HG03135 (cell line): ENCODE data around the gene GLRA2.
"Not testable (repeated sequence)": the region's sequence is repeated elsewhere in the genome, so short reads cannot be mapped to it uniquely, and the experiment has no call there.

Source experiments
- ATAC-seq: cut with Tn5 transposase; IDR thresholded peaks from one replicate; pipeline ENCODE4 v1.9.1; 2021; ENCODE audit warnings: mild to moderate bottlenecking, moderate library complexity; ENCODE audit not compliant: unreplicated experiment

The GLRA2 gene

GRCh38 chrX:14590693-14591424 lies 61.5 kb downstream of the GLRA2 start:
- ATAC-seq = no peak

DNA sequence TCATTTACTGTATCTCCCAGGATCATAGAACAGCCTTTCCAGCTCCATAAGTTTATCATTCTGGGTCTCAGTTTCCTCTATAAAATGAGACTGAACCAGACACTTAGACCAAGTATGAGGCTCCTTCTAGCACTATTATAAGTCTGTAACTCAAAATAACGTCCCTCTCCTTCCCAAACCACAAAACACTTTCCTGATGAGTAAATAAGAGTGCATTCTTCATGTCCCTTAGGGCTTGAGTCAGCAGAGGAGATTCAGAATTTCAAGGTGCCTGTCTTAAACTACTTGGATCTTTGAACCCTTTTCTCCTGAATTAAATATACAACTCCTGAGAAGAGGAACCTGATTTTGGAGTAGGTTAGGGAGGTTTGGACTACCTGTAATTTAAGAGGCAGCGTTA lies 62.6 kb downstream of the GLRA2 start:
- ATAC-seq = no peak

- ATAC-seq = no peak
Measured at GRCh38 chrX:14594521-14594920, 65.2 kb downstream of the GLRA2 start.

- ATAC-seq = no peak
Measured at GRCh38 chrX:14598330-14598729, 69.0 kb downstream of the GLRA2 start.

- no peak for ATAC-seq
Measured at GRCh38 chrX:14607446-14607985, 78.2 kb downstream of the GLRA2 start.

DNA sequence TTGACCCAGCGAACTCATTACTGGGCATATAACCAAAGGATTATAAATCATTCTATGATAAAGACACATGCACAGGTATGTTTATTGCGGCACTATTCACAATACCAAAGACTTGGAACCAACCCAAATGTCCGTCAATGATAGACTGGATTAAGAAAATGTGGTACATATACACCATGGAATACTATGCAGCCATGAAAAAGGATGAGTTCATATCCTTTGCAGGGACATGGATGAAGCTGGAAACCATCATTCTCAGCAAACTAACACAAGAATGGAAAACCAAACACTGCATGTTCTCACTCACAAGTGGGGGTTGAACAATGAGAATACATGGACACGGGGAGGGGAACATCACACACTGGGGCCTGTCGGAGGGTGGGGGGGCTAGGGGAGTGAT lies 83.1 kb downstream of the GLRA2 start:
- ATAC-seq = not testable (repeated sequence)

DNA sequence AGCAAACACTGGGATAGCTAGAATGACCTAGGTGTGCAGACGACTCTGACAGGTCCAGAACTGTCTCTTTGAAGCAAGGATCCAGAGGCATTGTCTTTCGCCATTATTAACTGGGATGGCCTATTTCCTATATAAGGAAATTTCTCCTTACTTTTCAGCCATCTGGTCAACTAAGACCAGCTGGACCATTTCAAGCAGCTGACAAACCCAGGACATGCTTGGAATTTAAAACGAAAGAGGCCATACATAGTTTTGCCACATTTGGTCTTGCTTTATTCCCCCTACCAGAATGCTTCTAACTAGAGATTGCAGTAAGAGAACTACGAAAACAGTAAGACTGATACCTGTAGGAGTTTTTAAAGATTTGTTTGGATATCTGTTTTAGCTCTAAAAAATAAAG lies 87.0 kb downstream of the GLRA2 start:
- no peak for ATAC-seq

DNA sequence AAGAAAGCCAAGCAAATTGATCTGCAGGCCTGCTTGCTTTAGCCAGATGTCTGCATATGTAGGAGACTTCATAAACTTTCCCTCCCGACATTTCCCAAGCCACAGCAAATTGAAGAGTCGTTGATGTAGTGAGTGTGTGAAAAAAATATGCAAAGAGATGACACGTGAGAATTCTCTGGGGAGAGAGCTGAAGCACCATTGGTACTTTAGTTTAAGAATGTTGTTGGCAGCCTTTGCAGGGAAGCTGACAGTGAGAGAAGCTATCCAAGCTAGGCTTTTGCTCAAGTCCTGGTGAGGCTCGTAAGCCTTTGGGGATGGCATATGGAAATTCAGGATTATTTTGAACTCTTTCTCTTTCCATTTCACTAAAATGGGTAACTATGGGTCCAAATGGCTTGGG lies 87.5 kb downstream of the GLRA2 start:
- no peak for ATAC-seq

DNA sequence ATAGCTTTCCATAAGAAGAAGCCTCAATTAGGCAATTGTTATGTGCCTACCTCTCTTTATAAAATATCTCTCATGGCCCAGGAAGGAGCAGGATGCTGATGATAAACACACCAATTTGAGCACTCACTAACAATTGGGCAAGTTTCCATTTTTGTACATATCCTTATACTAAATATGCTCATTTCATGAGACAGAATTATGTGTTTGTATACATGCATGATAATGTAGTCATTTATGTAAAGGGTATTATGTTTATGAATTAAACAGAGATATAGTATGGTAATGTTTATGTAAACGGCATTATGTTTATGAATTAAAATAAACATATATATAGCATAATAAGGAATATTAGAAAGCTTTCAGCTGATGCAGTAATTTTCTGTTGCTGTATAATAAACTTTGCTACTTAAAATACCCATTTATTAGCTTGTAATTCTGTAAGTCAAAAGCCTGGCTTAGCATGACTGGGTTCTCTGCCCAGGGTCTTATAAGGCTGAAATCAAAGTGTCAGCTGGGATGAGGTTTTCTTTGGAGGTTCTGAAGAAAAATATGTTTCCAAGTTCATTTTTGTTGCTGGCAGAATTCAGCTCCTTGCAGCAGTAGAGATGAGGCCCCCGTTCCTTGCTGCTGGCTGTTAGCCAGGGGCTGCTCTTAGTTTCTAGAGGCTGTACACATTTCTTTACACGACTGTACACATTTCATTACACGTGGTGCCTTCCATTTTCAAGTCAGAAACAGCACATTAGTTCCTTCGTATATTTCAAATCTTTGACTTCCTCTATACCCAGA lies 89.0 kb downstream of the GLRA2 start:
- no peak for ATAC-seq

- no peak for ATAC-seq
Measured at GRCh38 chrX:14630733-14631132, 101.4 kb downstream of the GLRA2 start.

- no peak for ATAC-seq
Measured at GRCh38 chrX:14641681-14642655, 112.6 kb downstream of the GLRA2 start.

DNA sequence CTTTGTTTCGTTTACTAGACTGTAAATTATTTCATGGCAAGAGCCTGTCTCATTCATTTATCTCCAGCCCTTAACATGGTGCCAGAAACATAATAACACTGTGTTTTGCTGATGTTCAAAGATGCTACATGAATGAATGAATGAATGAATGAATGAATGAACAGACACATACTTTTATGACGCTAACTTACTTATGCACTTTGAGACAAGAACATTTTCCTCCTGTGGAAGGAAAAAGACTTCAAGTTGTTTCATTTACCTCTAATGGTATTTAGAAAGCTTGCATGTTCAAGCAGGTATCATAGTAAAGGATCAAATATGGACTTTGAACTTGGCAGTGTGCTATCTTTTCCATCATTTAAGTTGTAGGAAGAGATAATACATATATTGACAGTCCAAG lies 131.6 kb downstream of the GLRA2 start:
- no peak for ATAC-seq

DNA sequence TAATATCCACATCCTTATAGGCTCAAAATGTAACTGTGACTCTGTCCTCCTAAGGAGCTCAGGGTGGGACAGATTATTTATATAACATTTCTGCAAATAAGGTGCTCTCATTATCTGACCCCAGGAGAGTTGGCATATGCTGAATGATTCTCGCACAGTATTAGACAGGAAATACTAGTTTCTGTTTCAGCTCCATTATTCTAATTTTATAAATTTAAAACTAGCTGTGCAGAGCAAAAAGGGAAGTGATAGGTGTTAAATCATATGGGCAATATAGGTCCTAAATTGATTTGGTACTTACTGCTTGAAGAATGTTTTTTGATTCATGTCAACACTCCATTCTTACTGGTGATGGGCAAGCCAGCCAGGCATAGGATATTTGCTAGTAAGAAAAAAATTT lies 141.5 kb downstream of the GLRA2 start:
- ATAC-seq = peak; percentile 73

GRCh38 chrX:14672611-14673172 lies 143.4 kb downstream of the GLRA2 start:
- ATAC-seq = no peak

DNA sequence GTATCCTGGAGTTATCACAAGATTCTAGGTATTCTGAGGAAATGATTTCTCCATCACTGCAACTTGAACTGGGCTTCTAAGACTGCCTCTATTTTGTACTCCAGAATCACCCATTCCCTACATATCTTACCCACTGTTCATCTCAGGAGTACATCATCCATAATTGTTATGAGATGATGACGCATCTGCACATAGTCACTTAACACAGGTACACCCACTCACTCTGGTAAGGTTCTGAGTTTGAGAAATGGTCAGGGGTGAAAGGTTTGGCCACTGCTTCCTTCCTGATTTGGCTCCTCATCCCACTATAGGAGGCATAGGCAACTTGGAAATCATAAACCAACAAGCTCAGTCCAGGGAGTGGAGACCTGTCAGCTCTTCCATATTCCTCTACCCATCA lies 143.9 kb downstream of the GLRA2 start:
- ATAC-seq = no peak

- ATAC-seq = peak; percentile 91
Measured at GRCh38 chrX:14673764-14674163, 144.4 kb downstream of the GLRA2 start.

- ATAC-seq = no peak
Measured at GRCh38 chrX:14675500-14675899, 146.2 kb downstream of the GLRA2 start.

- no peak for ATAC-seq
Measured at GRCh38 chrX:14676431-14676830, 147.1 kb downstream of the GLRA2 start.

DNA sequence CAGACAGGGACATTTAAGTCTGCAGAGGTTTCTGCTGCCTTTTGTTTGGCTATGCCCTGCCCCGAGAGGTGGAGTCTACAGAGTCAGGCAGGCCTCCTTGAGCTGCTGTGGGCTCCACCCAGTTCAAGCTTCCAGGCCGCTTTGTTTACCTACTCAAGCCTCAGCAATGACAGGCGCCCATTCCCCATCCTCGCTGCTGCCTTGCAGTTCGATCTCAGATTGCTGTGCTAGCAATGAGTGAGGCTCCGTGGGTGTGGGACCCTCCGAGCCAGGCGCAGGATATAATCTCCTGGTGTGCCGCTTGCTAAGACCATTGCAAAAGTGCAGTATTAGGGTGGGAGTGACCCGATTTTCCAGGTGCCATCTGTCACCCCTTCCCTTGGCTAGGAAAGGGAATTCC lies 159.0 kb downstream of the GLRA2 start:
- not testable (repeated sequence) for ATAC-seq

DNA sequence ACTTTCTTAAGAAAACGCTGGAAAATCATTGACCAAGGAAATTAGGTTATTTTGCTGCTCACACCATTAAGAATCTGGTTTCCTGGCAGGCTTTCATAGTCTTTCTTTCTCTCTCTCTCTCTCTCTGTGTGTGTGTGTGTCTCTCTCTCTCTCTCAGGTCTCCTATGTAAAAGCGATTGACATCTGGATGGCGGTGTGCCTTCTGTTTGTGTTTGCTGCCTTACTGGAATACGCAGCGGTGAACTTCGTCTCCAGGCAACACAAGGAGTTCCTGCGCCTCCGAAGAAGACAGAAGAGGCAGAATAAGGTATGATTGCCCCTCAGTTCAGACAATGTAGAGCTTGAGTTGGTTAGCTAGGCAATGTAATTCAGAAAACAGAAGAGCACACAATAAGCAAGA lies 161.2 kb downstream of the GLRA2 start:
- no peak for ATAC-seq

DNA sequence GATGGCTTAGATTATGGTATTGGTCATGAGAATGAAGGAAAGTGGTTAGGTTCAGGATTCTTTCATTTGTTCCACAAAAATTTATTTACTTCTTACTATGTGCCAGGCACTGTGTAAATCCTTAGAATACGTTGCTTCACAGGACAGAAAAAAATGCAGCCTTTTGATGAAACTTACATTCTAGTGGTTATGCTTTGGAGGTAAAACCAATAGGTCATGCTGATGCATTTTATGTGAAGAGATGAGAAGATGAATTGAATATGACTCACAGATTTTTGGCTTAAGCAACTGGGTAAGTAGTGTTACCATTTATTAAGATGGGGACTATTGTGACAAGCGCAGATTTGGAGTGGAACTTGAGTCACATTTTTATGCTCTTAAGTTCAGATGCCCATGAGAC lies 165.3 kb downstream of the GLRA2 start:
- ATAC-seq = no peak
